ENCODE results near the gene MOB3B. TPM values are rescaled to one million over a fixed set of nuclear protein-coding genes. Genes with fewer than 3 reads are reported as not detected.

The MOB3B gene
- total and polyA plus RNA-seq, 2 donors (not counting 1 experiment from before 2014, with no cell fraction given), result under 0.01 to 0.15 TPM

DNA sequence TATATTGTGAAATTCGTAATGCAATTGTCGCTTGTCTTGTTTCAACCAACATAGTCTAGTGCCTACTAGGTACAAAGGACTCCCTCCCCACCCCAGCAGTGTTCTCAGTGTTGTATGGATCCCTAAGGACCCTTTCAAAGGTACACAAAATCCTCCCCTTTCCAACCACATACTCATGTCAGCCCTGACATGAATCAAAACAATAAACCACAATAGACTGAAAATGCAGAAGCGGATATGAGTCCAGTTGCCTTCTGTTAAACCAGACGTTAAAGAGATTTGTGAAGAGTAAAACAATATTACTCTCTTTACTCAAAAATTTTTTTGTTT is 87.9 kb downstream of the MOB3B start:
- H3K4me1 ChIP-seq (ENCODE audit: control insufficient read depth, extremely low read depth, insufficient read depth, low read length), result no peaks in the 10 kb centered on the region
- H3K9ac ChIP-seq (ENCODE audit: insufficient read depth, low read length), result no peak overlapping the region
- H3K27me3 ChIP-seq (ENCODE audit: control insufficient read depth, insufficient read depth, low read length), result no peaks in the 10 kb centered on the region
- H3K79me2 ChIP-seq (ENCODE audit: control insufficient read depth, insufficient read depth, low read length), result no peaks in the 10 kb centered on the region
- TF ChIP-seq, protein P1, sequence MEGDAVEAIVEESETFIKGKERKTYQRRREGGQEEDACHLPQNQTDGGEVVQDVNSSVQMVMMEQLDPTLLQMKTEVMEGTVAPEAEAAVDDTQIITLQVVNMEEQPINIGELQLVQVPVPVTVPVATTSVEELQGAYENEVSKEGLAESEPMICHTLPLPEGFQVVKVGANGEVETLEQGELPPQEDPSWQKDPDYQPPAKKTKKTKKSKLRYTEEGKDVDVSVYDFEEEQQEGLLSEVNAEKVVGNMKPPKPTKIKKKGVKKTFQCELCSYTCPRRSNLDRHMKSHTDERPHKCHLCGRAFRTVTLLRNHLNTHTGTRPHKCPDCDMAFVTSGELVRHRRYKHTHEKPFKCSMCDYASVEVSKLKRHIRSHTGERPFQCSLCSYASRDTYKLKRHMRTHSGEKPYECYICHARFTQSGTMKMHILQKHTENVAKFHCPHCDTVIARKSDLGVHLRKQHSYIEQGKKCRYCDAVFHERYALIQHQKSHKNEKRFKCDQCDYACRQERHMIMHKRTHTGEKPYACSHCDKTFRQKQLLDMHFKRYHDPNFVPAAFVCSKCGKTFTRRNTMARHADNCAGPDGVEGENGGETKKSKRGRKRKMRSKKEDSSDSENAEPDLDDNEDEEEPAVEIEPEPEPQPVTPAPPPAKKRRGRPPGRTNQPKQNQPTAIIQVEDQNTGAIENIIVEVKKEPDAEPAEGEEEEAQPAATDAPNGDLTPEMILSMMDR (conservative IDR thresholded peaks at IDR 0.05 in 1 of 2, IDR thresholded peaks at IDR 0.05 in 1 of 2; ENCODE audit: low read depth in 1 of 2, low read length in 2 of 2), result no peak
- no peak for TF ChIP-seq EZH2 (IDR thresholded peaks at IDR 0.05; ENCODE audit: low read length, missing control alignments)
- no peaks in the 10 kb centered on the region for H3K36me3 ChIP-seq (ENCODE audit: control insufficient read depth, insufficient read depth, low read length)
- no peaks in the 10 kb centered on the region for H3K9me3 ChIP-seq (ENCODE audit: control insufficient read depth, insufficient read depth, low read depth, low read length)
- no peak overlapping the region for H3K4me3 ChIP-seq (replicated peaks in 1 of 4; ENCODE audit: control extremely low read depth in 1 of 4, insufficient read depth in 1 of 4, low read depth in 3 of 4, low read length in 4 of 4)
- H2AFZ ChIP-seq (ENCODE audit: low read length), result no peak overlapping the region
- no peak overlapping the region for H3K4me2 ChIP-seq (ENCODE audit: extremely low read depth, insufficient read depth, low read length)
- H3K27ac ChIP-seq (ENCODE audit: insufficient read depth, low read length), result no peak overlapping the region
- H4K20me1 ChIP-seq (ENCODE audit: control insufficient read depth, extremely low read depth, insufficient read depth, low read length), result no peaks in the 10 kb centered on the region
- DNase-seq (ENCODE audit: low read depth in 2 of 2), result no peak

DNA sequence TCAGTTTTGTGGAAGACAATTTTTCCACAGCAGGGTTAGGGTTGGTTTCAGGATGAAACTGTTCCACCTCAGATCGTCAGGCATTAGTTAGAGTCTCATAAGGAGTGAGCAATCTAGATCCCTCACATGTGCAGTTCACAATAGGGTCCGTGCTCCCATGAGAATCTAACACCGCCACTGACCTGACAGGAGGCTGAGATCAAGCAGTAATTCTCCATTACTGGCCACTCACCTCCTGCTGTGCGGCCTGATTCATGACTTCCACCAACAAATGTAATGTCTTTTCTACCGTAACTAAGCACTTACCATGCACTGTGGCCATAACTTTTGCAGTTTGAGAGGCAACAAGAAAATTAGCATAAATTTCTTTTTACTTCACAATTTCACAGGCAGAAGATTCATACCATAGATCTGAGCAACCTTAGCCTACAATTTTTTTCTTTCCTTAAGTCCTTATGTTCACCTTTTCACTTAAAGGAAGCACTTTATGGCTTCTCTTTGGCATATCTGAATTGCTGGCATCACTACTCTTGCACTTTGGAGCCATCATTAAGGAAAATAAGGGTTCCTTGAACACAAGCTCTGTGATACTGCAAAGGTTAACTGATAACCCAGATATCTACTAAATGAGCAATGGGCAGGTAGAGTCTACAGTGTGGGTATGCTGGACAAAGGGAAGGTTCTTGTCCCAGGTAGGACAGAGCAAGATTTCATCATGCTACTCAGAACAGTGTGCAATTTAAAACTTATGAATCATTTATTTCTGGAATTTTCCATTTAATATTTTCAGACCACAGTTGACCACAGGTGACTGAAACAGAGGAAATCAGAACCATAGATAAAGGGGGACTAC is 88.5 kb downstream of the MOB3B start:
- Histone ChIP-seq H3K9ac (ENCODE audit: insufficient read depth, low read length) (no peak overlapping the region), H4K20me1 (ENCODE audit: control insufficient read depth, extremely low read depth, insufficient read depth, low read length) (no peaks in the 10 kb centered on the region), H3K4me3 (replicated peaks in 1 of 4; ENCODE audit: control extremely low read depth in 1 of 4, insufficient read depth in 1 of 4, low read depth in 3 of 4, low read length in 4 of 4) (no peak overlapping the region), H3K36me3 (ENCODE audit: control insufficient read depth, insufficient read depth, low read length) (no peaks in the 10 kb centered on the region), H3K4me1 (ENCODE audit: control insufficient read depth, extremely low read depth, insufficient read depth, low read length) (no peaks in the 10 kb centered on the region), H3K27ac (ENCODE audit: insufficient read depth, low read length) (no peak overlapping the region), H2AFZ (ENCODE audit: low read length) (no peak overlapping the region), H3K4me2 (ENCODE audit: extremely low read depth, insufficient read depth, low read length) (no peak overlapping the region), H3K79me2 (ENCODE audit: control insufficient read depth, insufficient read depth, low read length) (no peaks in the 10 kb centered on the region), H3K27me3 (ENCODE audit: control insufficient read depth, insufficient read depth, low read length) (no peaks in the 10 kb centered on the region), H3K9me3 (ENCODE audit: control insufficient read depth, insufficient read depth, low read depth, low read length) (no peaks in the 10 kb centered on the region)
- no peak for DNase-seq (ENCODE audit: low read depth in 2 of 2)
- TF ChIP-seq EZH2 (IDR thresholded peaks at IDR 0.05; ENCODE audit: low read length, missing control alignments), result no peak
- TF ChIP-seq, protein P1 (conservative IDR thresholded peaks at IDR 0.05 in 1 of 2, IDR thresholded peaks at IDR 0.05 in 1 of 2; ENCODE audit: low read depth in 1 of 2, low read length in 2 of 2), result no peak

DNA sequence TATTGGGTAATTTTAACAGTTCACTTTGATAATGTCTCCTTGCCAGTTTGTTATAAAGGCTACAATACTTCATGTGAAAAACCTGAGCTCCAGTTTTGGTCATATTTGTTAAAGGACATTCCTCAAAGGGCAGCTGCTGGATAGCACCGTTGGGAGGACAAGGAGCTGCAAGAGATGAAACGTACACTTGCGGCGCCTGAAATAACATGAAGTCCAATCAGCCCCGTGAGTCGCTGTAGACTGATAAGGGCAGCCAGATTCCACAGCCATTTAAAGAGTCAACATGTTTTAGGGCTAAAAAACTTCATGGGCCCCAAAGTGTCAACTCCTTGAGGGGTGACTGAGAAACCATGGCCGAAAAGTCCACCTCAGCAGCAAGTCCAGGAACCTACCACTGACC is 91.1 kb downstream of the MOB3B start:
- Histone ChIP-seq H3K9me3 (ENCODE audit: control insufficient read depth, insufficient read depth, low read depth, low read length) (no peaks in the 10 kb centered on the region), H3K79me2 (ENCODE audit: control insufficient read depth, insufficient read depth, low read length) (no peaks in the 10 kb centered on the region), H3K4me2 (ENCODE audit: extremely low read depth, insufficient read depth, low read length) (no peak overlapping the region), H3K27me3 (ENCODE audit: control insufficient read depth, insufficient read depth, low read length) (no peaks in the 10 kb centered on the region), H3K4me1 (ENCODE audit: control insufficient read depth, extremely low read depth, insufficient read depth, low read length) (no peaks in the 10 kb centered on the region), H3K36me3 (ENCODE audit: control insufficient read depth, insufficient read depth, low read length) (no peaks in the 10 kb centered on the region), H2AFZ (ENCODE audit: low read length) (no peak overlapping the region), H4K20me1 (ENCODE audit: control insufficient read depth, extremely low read depth, insufficient read depth, low read length) (no peaks in the 10 kb centered on the region), H3K27ac (ENCODE audit: insufficient read depth, low read length) (no peak overlapping the region), H3K4me3 (replicated peaks in 1 of 4; ENCODE audit: control extremely low read depth in 1 of 4, insufficient read depth in 1 of 4, low read depth in 3 of 4, low read length in 4 of 4) (no peak overlapping the region), H3K9ac (ENCODE audit: insufficient read depth, low read length) (no peak overlapping the region)
- no peak for DNase-seq (ENCODE audit: low read depth in 2 of 2)
- TF ChIP-seq, protein P1 (conservative IDR thresholded peaks at IDR 0.05 in 1 of 2, IDR thresholded peaks at IDR 0.05 in 1 of 2; ENCODE audit: low read depth in 1 of 2, low read length in 2 of 2), result no peak
- no peak for TF ChIP-seq EZH2 (IDR thresholded peaks at IDR 0.05; ENCODE audit: low read length, missing control alignments)
